GM18505 (cell line): ENCODE measurements around the gene SELENOS.
"Not testable (repeated sequence)": the region's sequence is repeated elsewhere in the genome, so short reads cannot be mapped to it uniquely, and the experiment has no call there.

ENCODE experiments used
- ATAC-seq: cut with Tn5 transposase; IDR thresholded peaks from one replicate; pipeline ENCODE4 v1.9.1; 2021; ENCODE audit not compliant: unreplicated experiment
- POLR2A ChIP-seq: IDR thresholded peaks from 4 replicates; pipeline ENCODE4 v1.6.1; 2011; ENCODE audit warnings: borderline replicate concordance; ENCODE audit not compliant: insufficient read depth, insufficient read length; ENCODE audit errors: extremely low read depth

SELENOS gene

GRCh38 chr15:101303408-101303807 is 26.1 kb upstream of the SELENOS start:
- ATAC-seq, result no peak
- no peak for TF ChIP-seq POLR2A

GRCh38 chr15:101296418-101297405 is 19.4 kb upstream of the SELENOS start:
- TF ChIP-seq POLR2A, result no peak
- ATAC-seq, result no peak

GRCh38 chr15:101295607-101296161 is 18.4 kb upstream of the SELENOS start:
- TF ChIP-seq POLR2A, result no peak
- ATAC-seq, result no peak

- peak; percentile 83 for ATAC-seq
- TF ChIP-seq POLR2A, result peak; percentile 88
These were observed 17.7 kb upstream of the SELENOS start, which contains the start of gene SNRPA1 for GRCh38 chr15:101294731-101295606. SNRPA1 (minus strand) TSS chr15:101295248; CDS start chr15:101295178, 70 bp downstream.

DNA sequence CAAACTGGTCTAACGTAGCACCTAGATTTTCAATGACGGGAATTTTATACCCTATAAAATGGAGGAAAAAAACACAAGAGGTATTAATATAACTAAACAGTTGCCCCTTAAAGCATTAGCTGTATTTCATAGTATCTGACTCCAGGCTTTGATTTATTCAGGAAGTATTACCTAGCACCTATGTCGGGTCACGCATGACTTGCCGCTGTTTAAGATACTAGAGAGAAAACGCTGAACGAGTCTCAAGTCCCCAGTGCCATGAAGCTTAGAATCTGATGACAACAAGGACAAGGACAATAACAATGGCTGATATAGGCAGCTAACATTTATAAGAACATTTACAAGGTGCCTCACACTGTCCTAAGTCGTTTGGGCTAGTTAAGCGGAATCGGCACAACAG is 15.8 kb upstream of the SELENOS start:
- no peak for TF ChIP-seq POLR2A
- ATAC-seq, result no peak

DNA sequence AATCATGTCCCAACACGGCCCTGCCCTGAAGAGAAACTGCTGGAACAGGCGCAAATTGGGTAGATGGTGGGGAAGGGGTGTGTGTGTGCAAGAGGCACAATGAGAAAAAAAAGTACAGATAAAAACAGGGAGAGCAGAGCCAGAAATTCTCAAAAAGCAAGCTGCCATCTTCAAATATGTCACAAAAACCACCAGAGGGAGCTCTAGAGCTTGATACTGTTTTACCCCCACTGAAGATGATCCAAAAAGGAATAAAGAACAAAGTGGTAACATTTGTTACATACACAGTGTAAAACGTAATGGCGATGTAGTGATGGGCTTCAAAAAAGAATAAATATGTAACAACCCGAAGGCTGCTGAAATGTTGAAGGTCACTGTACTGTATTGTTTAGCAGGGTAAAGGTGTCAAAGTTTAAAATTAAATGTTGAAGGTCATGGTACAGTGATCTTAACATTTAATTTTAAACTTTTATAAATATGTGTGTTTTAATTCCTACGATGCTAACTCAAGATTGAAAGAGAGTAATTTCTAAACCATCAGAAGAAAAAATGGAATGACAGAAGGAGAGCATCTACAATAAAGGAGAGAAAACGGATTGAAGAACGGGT is 11.7 kb upstream of the SELENOS start:
- TF ChIP-seq POLR2A, result no peak
- no peak for ATAC-seq

- ATAC-seq, result not testable (repeated sequence)
These were observed 10.1 kb upstream of the SELENOS start for GRCh38 chr15:101287342-101287741.

- no peak for TF ChIP-seq POLR2A
These were observed 9.3 kb upstream of the SELENOS start for GRCh38 chr15:101286471-101287114.

DNA sequence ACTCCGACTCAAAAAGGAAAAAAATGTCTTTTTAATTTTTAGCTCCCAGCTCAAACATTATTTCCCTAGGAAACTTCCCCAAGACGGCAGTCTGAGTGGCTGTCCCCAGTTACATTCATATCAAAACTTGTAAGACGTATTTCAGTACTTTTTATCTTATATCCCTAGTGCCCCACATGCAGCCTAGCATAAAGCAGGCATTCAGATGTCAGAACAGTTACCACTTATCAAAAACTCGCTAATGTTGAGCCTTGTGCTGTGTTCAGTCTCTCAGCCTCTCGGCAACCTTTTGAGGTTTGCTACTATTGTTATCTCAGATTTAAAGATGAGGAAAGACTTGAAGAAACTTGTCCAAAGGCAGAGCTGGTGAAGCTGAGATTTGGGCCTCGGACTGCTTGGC is 6.6 kb upstream of the SELENOS start:
- no peak for ATAC-seq
- no peak for TF ChIP-seq POLR2A

More at GRCh38 chr15:101286471-101287114, 9.3 kb upstream of the SELENOS start:
- ATAC-seq, result no peak

DNA sequence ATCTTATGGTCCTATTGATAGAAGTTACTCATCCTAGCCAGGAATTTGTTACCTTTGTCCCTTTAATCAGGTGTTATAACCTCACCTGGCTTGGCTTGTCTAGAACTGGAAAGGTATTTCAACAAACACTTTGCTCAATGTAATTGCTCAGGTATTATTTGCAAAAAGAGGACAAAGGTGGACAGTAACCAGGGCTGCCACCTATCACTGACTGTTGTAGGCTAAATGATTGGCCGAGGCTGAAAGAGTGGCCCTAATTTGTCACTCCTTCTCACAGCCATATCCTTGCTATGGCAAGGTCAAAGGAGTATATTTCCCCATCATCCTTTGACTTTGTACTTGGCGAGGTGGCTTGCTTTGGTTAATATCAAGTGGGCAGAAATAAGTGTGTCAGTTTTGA is 2.7 kb upstream of the SELENOS start:
- ATAC-seq, result no peak
- no peak for TF ChIP-seq POLR2A

DNA sequence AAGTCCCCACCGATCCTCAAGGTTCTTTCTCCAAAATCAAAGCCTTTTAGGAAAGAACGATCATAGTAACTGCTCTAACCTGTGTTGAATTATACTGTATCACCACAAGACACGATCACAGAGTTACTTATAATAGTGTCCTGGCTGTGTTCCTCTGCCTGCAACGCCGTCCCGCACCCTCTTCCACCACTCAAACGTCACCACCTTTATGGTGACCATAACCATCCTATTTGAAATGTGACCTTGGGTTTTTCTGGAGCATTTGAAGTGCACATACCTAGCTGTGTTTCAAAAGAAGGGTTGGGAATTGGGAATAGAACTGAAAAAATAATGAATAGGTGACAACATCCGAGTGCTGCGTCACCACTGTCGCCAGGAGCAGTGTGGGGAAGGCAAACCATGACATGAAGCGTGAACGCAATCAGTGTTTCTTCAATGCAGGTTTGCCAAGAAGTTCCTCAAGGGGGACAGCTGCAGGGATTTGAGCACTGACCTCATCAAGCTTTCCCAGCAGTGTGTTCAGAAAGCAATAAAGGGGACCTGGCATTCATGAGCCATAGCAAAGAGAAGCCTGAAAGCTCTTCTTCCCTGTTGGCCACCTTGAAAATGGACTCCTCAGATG is 769 bp upstream of the SELENOS start:
- no peak for ATAC-seq
- no peak for TF ChIP-seq POLR2A

GRCh38 chr15:101276501-101277037 is 716 bp downstream of the SELENOS start:
- ATAC-seq, result no peak
- no peak for TF ChIP-seq POLR2A

GRCh38 chr15:101275018-101275417 is 2.3 kb downstream of the SELENOS start:
- TF ChIP-seq POLR2A, result no peak
- ATAC-seq, result no peak
